Posterior vena cava (tissue), 2 donors: ENCODE results near the gene ITPKC. TPM values are rescaled to one million over a fixed set of nuclear protein-coding genes. Genes with fewer than 3 reads are reported as not detected.
"Not testable (repeated sequence)": the region's sequence is repeated elsewhere in the genome, so short reads cannot be mapped to it uniquely, and the experiment has no call there.

Experiments
- DNase-seq: peaks from one replicate; pipeline ENCODE4 v3.0.0-alpha.2; 2020; ENCODE audit warnings: low spot score
- intact Hi-C, 2 donors: fragments of 100-400 bp; cut with DNase I; formaldehyde crosslinking; loops; one replicate each; pipeline versions ENCODE4 v1.14.1 to v1.14.2; 2022 to 2023
- total RNA-seq, 2 donors: library from RNA; stranded (reverse); fragmentation: NEBNext Ultra II Directional; extraction: Animal tissue kit (Norgen Biotek cat#: 25700); gene quantifications; one replicate each; pipeline ENCODE4 v1.2.1, GENCODE V29; 2021
- donor health status: DM: yes; HTN: yes; CAD: no.
- donor health status: DM: yes; HTN: yes; CAD: no.

The ITPKC gene
- total RNA-seq, 2 donors from 2014 or later, result 18.9 to 19.4 TPM

DNA sequence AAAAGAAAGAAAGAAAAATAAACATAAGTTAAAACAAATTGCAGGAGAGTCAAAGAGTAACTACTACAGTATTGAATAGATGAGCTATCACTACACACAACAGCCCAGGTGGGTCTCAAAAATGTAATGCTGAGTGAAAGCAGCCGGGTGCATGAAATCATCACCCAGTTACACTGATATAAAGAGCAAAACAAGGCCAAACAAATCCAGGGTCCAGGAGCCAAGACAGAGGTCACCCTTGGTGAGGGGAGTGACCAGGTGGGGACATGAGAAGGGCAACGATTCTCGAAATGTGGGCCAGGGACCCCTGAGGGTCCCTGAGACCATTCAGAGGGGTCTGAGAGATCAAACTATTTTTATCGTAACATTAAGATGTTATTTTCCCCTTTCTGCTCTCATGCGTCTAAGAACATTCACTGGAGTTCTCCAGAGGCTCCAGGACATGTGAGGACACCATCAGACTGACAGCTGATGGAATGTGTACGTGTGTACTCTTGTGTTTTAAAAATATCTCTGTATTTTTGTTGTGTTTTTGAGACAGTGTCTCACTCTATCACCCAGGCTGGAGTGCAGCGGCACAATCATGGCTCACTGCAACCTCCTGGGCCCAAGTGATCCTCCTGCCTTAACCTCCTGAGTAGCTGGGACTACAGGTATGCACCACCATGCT lies 10.8 kb upstream of the ITPKC start:
- no peak for DNase-seq
- intact Hi-C loops, result no loop called here

- intact Hi-C loops, result no loop called here
- no peak for DNase-seq
Measured at GRCh38 chr19:40707615-40708014, 9.3 kb upstream of the ITPKC start.

- DNase-seq, result no peak
- intact Hi-C loops, result no loop called here
Measured at GRCh38 chr19:40709817-40710216, 7.1 kb upstream of the ITPKC start.

DNA sequence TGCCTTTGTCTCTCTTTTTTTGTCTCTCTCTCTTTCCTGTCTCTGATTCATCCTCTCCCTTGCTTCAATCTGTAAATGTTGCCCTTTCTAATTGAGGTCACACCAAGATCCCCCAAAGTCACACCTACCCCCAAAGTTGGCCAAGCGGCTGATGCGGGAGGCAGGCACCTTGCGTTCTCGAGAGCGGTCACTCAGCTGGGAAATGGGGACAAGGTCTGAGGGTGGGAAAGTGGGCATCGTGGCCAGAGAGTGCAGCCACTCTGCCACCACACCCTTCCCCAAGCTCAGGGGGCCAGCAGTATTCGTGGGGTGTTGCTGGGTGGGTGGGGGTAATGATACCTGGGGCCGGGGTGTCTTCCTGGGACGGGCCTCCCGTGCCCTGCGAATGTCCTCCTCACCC lies 3.0 kb upstream of the ITPKC start:
- intact Hi-C loops, result no loop called here

GRCh38 chr19:40714441-40715299 lies 2.2 kb upstream of the ITPKC start:
- intact Hi-C loops, result loop anchor here in 1 of 2 donors (5.0 kb wide), 1 partner anchor 38 kb away; the partner anchor contains the start of genes ACTMAP and SNRPA
- DNase-seq, result peak; percentile 98

More for the DNA sequence above, 3.0 kb upstream of the ITPKC start:
- DNase-seq, result no peak

- intact Hi-C loops, result loop anchor here in 1 of 2 donors (2.0 to 5.0 kb wide), 2 partner anchors 25 to 36 kb away; partner anchors contain the start of genes ACTMAP, NUMBL and SNRPA
- no peak for DNase-seq
Measured at GRCh38 chr19:40716031-40716481, 856 bp upstream of the ITPKC start.

- intact Hi-C loops, result loop anchor here in 1 of 2 donors (2.0 to 5.0 kb wide), 2 partner anchors 27 to 35 kb away; partner anchors contain the start of genes ACTMAP, NUMBL and SNRPA
- peak; percentile 89 for DNase-seq
Measured at GRCh38 chr19:40717325-40717879, 490 bp downstream of the ITPKC start.

DNA sequence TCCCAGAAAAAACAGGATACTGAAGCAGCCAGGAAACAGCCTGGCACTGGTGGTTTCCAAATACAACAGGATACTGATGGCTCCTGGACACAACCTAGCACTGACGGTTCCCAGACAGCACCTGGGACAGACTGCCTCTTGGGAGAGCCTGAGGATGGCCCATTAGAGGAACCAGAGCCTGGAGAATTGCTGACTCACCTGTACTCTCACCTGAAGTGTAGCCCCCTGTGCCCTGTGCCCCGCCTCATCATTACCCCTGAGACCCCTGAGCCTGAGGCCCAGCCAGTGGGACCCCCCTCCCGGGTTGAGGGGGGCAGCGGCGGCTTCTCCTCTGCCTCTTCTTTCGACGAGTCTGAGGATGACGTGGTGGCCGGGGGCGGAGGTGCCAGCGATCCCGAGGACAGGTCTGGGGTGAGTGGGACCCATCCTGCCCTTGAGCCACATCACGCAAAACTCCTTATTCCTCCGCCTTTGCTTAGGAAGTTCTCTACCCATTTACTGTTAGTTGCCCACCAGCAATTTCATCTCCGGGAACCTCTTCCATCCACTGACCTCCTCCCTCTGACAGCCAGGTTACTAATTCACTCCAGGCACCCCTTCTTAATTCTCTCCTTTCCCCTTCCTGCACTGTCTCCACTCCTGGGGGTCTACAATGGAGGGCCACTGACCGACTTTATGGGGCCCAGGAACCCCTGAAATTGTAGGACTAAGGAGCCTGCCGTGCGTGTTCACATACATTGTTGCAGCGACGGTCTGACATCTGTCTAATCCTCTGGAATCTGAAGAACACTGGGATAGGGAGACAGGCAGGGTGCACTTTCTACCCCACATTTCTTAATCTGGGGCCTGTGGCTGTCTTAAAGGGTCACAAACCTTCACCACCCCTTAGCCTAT lies 1.2 kb downstream of the ITPKC start:
- DNase-seq, result no peak
- intact Hi-C loops, result loop anchor here in 1 of 2 donors (2.0 to 5.0 kb wide), 2 partner anchors 27 to 34 kb away; partner anchors contain the start of genes ACTMAP, NUMBL and SNRPA

- peak; percentile 88 for DNase-seq
- intact Hi-C loops, result loop anchor here in 1 of 2 donors (5.0 kb wide), 1 partner anchor 33 kb away; the partner anchor contains the start of genes ACTMAP and SNRPA
Measured at GRCh38 chr19:40718774-40719391, 2.0 kb downstream of the ITPKC start.

- no peak for DNase-seq
- intact Hi-C loops, result loop anchor here in 1 of 2 donors (5.0 kb wide), 1 partner anchor 33 kb away; the partner anchor contains the start of genes ACTMAP and SNRPA
Measured at GRCh38 chr19:40719414-40719894, 2.5 kb downstream of the ITPKC start.

DNA sequence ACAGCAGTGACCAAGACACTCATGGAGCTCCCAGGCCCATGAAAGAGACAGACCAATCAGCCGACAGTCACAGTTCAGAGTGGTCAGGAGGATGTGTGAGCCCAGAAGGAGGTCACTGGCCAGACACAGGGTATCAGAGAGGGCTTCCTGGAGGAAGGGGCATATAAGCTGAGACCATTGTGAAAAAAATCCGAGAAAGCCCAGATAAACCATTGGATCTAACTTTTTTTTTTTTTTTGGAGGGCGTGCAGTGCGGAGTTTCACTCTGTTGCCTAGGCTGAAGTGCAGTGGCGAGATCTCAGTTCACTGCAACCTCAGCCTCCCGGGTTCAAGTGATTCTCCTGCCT lies 4.2 kb downstream of the ITPKC start:
- no peak for DNase-seq
- intact Hi-C loops, result no loop called here

- intact Hi-C loops, result no loop called here
- no peak for DNase-seq
Measured at GRCh38 chr19:40721936-40722661, 5.2 kb downstream of the ITPKC start.

DNA sequence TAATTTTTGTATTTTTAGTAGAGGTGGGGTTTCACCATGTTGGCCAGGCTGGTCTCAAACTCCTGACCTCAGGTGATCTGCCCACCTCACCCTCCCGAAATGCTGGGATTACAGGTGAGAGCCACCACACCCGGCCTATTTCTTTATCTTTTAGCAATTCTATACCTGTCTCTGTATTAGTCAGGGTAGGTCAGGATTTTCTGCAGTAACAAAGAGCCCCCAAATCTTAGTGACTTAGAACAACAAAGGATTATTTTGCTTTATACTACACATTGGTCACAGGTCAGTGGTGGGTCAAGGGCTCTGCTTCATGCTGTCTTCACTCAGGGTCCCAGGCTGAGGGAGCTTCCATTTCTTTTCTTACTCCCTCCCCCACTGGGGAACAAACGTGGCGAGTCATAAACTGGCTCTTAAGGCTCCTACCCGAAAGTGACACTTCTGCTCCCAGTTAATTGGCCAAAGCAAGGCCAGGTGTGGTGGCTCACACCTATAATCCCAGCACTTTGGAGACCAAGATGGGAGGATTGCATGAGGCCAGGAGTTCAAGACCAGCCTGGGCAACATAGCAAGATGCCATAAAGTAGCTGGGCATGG lies 6.8 kb downstream of the ITPKC start:
- intact Hi-C loops, result no loop called here

GRCh38 chr19:40724315-40724714 lies 7.4 kb downstream of the ITPKC start:
- DNase-seq, result no peak
- intact Hi-C loops, result no loop called here

More for the DNA sequence above, 6.8 kb downstream of the ITPKC start:
- DNase-seq, result no peak

- intact Hi-C loops, result no loop called here
- DNase-seq, result no peak
Measured at GRCh38 chr19:40724855-40725254, 7.9 kb downstream of the ITPKC start.

- intact Hi-C loops, result no loop called here
- DNase-seq, result no peak
Measured at GRCh38 chr19:40726279-40726678, 9.4 kb downstream of the ITPKC start.

GRCh38 chr19:40730065-40730464 lies 13.2 kb downstream of the ITPKC start:
- DNase-seq, intact Hi-C loops: not testable (repeated sequence)
